ENCODE measurements around the gene NEDD8. TPM values are rescaled to one million over a fixed set of nuclear protein-coding genes. Genes with fewer than 3 reads are reported as not detected.

The NEDD8 gene
- 414 to 527 TPM (median 420 TPM) in 5 replicates for total RNA-seq (2022; extraction: Qiagen RNA extraction)

DNA sequence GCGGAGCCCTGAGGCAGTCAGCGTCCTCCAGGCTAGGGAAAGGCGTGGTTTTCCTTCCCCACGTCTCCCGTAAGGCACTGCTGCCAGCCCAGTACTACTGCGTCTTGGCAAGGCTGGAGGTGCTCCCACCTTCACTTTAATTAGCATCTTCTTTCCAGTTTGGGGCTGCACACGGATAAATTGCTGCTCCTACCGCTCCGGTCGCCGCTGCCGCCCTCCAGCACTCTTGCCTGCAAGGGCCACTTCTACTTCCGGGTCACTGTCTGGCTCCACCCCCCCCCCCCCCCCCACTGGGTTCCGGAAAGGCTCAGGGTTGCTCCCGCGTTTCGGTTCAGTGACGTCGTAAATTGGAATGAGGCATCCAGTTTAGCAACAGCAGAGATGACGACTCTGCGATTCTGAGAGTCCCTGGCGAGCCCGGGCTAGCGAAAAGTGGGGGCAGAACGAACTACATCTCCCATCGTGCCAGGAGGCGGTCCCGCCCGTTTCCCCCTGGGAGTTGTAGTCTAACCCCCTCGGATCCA is at the start of gene NEDD8:
TSS of gene NEDD8 (minus strand) at position 247 of the 524 bp plus-strand sequence. CDS start at position 147, 100 bp downstream.

DNA sequence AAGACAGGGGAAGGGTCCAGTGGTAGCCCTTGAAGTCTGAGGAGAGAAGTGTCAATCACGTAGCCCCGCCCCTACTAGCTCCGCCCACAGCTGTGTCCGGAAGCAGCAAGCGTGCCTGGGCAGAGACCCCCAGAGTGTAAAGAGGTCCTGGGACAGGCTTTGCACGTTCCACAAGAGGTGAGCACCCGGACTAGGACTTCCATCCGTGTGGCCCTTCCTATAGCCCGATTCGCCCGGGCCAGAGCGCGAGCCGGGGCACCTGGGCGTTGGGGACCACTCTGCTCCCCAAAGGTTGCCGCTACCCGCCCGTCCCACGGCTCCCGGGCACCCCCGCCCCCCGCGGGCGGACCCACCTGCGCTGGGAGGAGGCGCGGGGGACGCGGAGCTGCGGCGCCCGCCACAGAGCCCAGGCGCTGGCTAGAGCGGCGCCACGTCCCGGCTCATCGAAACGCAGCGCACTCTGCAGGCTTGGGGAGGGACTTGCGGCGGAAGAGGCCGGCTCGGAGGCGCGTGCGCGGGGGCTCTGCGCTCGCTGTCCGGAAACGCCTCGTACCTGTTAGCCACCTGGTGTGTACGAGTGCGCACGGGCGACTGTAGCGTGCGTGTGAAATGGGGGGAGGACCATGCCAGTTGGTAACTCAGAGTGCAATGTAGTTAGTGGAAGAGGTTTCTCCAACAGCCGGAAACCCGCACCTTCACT is 39.1 kb upstream of the NEDD8 start, which contains the start of gene RABGGTA:
TSS of gene RABGGTA (minus strand) at position 464 of the 700 bp plus-strand sequence. CDS start 482 bp downstream, outside the sequence.

DNA sequence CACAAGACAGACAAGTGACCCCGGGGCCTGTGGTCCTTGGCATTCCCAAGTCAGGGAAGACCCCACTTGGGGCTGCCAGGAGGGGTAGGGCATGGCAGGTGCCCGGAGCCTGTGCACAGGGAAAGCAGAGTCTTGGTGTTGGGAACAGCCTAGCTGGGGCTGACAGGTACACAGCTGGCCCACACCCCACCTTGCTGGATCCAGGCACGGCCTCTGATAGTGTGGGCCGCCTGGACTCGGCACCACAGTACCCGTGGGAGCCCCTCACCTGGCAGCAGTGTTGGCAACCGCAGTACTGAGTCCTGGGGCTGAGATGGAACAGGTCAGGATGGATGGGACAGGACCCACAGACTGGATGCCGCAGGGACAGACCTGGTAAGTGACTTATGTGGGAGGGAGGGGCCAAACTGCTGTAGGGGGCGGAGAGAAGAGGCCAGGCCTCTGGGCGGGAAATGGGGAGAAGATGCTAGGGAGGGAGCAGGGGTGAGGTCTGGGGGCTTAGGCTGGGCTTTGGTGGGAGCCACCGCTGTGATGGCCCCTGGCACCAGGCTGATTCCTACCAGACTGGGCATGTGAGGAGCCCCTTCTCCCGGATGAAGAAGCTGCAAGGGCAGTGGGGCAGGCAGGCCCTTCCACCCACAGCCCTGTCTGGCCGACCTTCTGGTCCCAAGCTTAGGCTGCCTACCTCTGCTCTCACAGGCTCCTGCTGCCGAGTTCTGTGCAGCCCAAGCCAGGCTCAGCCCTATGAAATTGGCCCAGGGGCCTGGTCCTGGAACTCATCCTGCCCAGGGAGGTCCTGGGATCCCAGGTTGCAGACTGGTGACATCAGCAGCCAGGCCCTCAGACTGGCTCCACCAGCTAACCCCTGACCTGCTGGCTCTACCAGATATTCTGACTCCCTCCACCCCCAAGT is 30.9 kb upstream of the NEDD8 start, which contains the start of gene TGM1:
TSS of gene TGM1 (minus strand) at position 357 of the 913 bp plus-strand sequence. CDS start 825 bp downstream, outside the sequence.

DNA sequence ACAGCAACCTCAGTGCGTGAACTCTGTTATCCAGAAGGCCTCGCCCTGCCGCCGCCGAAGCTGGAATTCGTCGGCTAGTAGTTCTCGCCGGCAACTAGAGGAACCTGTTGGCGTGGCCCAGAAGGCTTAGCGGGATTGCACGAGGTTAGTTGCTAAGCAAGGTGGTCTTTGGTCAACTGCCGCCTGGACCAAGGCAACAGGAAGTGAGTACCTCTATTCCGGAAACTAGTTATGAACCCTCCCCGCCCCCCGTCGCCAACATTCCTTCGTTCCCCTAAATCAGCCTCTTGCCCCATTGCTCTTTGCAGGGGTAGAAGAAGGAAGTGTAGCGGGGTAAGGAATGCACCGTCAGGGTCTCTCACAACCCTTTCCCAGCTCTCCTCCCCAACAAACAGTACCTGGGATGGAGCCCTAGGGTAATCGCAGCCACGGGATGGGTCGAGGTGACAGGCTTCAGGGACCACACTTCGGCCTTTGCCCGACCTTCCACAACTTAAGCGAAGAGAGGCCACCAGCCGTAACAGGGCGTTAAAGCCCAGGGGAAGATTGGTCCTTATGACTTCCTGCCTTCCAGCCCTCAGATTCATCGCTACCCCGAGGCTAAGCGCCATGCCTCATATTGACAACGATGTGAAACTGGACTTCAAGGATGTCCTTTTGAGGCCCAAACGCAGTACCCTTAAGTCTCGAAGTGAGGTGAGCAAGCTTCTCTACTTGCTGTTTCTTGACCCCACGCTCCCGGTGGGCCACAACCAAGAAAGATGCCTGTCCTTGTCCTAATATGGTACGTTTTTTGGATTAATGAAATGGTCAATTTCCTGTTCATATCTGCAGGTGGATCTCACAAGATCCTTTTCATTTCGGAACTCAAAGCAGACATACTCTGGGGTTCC is 724 bp upstream of the NEDD8 start, which contains the start of gene GMPR2:
TSS of gene GMPR2 (plus strand) at position 285 of the 893 bp plus-strand sequence. CDS start at position 610, 325 bp downstream.

DNA sequence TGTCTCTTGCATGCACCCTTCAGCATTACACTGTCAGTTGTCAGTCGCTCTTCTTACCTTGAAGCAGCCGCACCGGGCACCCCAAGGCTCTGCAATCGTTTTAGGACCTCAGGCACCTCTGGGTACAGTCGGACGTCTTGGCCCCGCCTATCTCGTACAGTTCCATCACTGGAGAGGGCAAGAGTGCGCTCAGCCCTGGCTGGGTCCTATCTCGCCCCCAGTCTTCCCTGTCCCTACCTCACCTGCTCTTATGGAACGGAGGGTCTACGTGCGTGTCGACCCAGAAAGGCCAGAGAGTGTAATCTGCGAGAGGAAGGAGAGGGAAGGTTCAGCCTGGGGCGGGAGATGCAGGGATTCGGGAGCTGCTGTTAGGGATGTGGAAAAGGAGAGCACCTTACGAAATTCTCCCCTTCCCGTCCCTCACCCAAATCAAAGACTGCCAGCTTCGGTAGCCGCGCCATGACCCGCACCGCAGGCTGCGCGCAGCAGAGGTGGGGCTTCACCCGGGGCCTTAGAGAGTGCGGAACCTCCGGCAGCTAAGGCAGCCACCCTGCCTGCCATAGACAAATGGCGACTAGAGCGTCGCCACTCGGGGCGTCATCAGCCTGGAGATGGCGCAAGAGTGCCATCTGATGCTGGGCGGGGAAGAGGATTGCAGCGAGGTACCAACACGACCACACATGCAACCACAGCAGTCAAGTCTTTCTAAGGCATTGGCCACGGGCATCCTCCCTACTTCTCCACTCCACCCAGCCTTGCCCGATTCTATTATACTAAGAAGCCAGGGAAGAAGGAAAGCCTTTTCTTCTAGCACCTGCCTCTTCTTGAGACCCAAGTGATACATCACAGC is 16.4 kb downstream of the NEDD8 start, which contains the start of gene MDP1:
TSS of gene MDP1 (minus strand) at position 572 of the 850 bp plus-strand sequence. CDS start at position 461, 111 bp downstream.

DNA sequence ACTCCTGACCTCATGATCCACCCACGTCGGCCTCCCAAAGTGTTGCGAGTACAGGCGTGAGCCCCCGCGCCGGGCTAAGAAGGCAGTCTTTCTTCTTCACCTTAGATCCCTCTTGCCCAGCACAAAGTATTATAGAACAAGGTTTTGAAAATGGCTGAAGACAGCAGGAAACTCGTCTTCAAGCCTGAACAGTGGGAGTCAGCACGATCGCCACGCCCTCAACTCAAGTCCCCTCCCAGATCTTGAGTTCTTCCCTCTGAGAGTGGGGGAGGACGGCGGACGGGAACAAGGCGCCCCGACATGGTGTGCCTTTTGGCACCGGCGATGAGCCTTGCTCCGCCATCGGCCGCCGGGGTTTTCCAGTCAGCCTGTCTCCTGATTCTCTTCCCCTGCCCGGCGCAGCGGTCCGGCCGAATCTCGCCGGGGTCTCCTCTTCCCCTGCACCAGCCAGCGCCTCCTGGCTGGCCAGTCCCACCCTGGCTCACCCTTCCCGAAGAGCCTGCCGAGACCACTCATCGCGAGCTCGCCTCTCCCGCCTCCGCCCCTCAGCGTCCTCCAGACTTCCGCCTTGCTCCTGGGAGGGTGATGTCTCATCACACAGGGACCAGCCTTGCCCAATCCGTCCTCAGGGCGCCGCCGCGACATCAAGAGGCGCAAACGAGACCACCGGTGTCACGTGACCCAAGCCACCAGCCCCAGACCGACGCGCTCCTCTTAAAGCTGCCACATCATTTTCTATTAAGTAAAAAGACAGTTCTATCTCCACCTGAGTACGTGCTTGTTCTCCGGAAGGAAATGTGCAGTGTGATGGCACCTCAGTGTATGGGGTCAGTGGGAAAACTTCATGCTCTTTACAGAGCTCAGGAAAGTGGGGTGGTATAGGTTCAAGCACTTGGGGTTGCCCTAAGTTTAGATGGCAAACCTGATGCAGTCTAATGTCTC is 19.0 kb downstream of the NEDD8 start, which contains the start of gene CHMP4A:
TSS of gene CHMP4A (minus strand) at position 565 of the 942 bp plus-strand sequence. CDS start at position 516, 49 bp downstream.

DNA sequence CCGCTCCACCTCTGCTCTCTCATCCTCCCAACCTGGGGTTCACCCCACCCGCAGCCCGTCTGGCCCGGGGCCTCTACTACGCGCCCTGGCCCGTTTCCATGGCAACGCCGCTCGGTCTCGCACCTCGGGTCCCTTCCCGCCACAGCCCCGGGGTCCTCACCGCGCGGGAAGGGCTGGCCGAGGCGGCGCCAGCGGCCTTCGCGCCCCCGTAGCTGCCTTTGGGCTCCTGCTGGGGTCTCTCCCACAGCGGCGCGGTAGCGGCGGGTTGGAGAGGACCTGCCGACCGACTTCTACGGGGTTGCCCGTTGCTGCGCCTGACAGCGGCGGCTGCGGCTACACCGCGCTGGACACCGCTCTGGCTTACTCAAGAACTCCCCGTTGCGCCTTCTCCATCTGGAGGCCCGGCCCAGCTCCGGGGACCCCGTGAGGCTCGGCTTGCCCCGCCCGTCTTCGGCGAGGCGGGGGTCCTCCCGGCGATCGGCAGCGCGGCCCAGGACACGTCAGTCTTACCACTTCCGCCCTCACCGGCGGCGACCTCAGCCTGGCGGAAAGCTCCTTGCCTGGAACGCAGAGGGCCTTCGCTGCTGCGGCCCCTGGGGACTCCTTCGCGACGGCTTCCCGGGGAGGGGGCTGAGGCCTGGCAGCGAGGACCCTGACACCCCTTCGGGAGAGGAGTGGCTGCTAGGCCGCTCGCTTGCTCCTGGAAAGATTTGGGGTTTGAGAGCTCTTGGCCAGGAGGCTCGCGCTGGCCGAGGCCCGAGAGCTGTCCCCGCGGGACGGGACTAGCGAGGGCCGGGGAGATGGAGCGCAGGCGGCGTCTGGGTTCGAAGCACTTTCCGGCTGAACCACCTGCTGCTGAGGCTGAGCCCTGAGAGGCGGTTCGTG is 36.7 kb downstream of the NEDD8 start, which contains the start of gene TM9SF1:
TSS of gene TM9SF1 (minus strand) at position 256 of the 885 bp plus-strand sequence. CDS start 422 bp downstream, outside the sequence.

DNA sequence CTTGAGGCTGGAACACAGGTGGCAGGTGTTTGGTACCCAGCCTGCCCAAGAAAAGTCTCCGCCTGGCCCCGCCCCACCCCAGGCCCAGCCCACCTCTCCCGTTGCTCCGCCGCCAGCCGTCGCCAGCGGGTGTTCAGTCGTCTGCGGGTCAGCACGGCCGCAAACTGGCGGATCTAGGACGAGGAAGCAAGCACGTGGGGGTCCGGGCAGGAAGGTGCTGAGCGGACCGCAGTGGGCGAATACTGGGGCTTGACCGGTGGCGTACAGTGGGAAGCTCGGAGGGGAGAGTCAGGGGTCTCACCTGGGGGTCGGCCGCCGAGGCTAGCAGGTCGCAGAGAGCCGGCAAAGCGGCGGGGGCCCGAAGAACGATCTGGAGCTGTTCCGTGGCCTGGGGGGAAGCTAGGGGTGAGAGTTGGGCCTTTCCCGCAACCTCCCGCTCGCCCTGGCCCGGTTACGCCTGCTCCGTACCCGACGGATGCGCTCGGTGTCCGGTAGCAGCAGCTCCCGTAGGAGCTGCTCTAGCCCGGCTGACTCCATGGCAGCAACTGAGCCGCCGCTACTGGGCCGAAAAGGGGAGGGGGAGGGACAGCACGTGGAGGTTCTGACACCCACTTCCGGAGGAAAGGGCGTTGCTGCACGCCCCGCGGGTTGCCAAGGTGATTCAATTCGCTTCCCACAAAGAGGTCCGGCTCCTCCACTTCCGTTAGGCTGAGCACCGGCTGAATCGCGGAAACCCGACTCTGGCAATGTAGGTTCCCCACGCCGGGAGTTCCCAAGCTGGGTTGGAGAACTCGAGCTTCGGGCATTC is 43.7 kb downstream of the NEDD8 start, which contains the start of gene IPO4:
TSS of gene IPO4 (minus strand) at position 566 of the 808 bp plus-strand sequence. CDS start at position 537, 29 bp downstream.

DNA sequence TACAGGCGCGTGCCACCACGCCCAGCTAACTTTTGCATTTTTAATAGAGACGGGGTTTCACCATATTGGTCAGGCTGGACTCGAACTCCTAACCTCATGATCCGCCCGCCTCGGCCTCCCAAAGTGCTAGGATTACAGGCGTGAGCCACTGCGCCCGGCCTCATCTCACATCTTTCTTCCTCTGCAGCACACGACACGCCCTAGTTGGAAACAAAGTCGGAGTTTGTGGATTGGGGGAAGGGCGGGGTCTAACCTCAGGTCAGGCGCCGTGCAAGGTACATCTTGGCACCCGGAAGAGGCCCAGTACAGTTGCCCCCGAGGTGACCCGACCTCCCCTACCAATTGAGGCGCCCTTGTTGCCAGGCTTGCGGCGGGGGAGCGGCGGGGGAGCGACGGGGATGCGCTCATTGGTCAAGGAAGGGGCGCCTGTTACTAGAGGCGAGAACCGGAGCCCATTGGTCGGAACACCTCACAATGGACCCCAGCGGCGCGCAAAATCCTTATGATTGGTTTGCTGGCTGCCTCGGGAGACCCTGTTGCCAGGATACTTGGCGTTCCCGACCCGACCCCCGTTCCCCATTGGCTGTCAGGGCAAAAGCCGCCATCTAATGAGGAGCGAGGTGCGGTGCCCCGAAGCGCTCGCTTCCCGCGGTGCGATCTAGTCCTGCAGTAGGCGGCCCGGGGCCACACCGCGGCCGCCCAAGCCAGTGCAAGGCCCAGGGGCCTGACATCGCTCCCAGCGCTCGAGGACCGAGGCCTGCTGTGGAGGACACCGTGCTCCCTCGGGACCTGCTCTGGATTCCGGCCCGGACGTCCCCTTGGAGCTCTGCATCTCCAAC is 60.5 kb downstream of the NEDD8 start, which contains the start of gene REC8:
TSS of gene REC8 (plus strand) at position 659 of the 839 bp plus-strand sequence. CDS start 473 bp downstream, outside the sequence.

Other genes with a start within 250 kb of the NEDD8 start
- 21.1 to 36.7 TPM (median 31.9 TPM) in 5 replicates for gene DHRS4L2, start 243.4 kb downstream of the NEDD8 start, total RNA-seq (2022; extraction: Qiagen RNA extraction)
- gene CARMIL3, start 180.4 kb downstream of the NEDD8 start, total RNA-seq (2022; extraction: Qiagen RNA extraction) = 0.29 to 0.86 TPM (median 0.53 TPM) in 5 replicates
- 0.06 to 0.34 TPM (median 0.13 TPM) in 5 replicates for gene CPNE6, start 160.8 kb downstream of the NEDD8 start, total RNA-seq (2022; extraction: Qiagen RNA extraction)
- 15.7 to 23.6 TPM (median 21.3 TPM) in 5 replicates for gene PCK2, start 138.1 kb downstream of the NEDD8 start, total RNA-seq (2022; extraction: Qiagen RNA extraction)
- 21.0 to 23.9 TPM (median 22.6 TPM) in 5 replicates for gene DCAF11, start 117.6 kb downstream of the NEDD8 start, total RNA-seq (2022; extraction: Qiagen RNA extraction)
- gene NRL, start 117.4 kb downstream of the NEDD8 start, total RNA-seq (2022; extraction: Qiagen RNA extraction) = 0.60 to 1.2 TPM (median 0.86 TPM) in 5 replicates
- 0.09 to 0.16 TPM (median 0.14 TPM) in 3 of 5 replicates, not detected in the others for gene FITM1, start 101.7 kb downstream of the NEDD8 start, total RNA-seq (2022; extraction: Qiagen RNA extraction)
- 138 to 176 TPM (median 145 TPM) in 5 replicates for gene PSME1, start 96.2 kb downstream of the NEDD8 start, total RNA-seq (2022; extraction: Qiagen RNA extraction)
- gene EMC9, start 90.8 kb downstream of the NEDD8 start, total RNA-seq (2022; extraction: Qiagen RNA extraction) = 47.5 to 52.9 TPM (median 49.0 TPM) in 5 replicates
- gene PSME2, start 85.8 kb downstream of the NEDD8 start, total RNA-seq (2022; extraction: Qiagen RNA extraction) = 137 to 183 TPM (median 150 TPM) in 5 replicates
- 22.5 to 40.0 TPM (median 36.1 TPM) in 5 replicates for gene RNF31, start 84.9 kb downstream of the NEDD8 start, total RNA-seq (2022; extraction: Qiagen RNA extraction)
- gene IRF9, start 71.1 kb downstream of the NEDD8 start, total RNA-seq (2022; extraction: Qiagen RNA extraction) = 15.8 to 20.8 TPM (median 16.9 TPM) in 5 replicates
- gene REC8, start 60.3 kb downstream of the NEDD8 start, total RNA-seq (2022; extraction: Qiagen RNA extraction) = 2.7 to 6.1 TPM (median 3.4 TPM) in 5 replicates
- 68.8 to 105 TPM (median 97.4 TPM) in 5 replicates for gene IPO4, start 43.6 kb downstream of the NEDD8 start, total RNA-seq (2022; extraction: Qiagen RNA extraction)
- 58.4 to 67.4 TPM (median 65.1 TPM) in 5 replicates for gene TM9SF1, start 36.9 kb downstream of the NEDD8 start, total RNA-seq (2022; extraction: Qiagen RNA extraction)
- not detected in 5 replicates for gene TSSK4, start 26.7 kb downstream of the NEDD8 start, total RNA-seq (2022; extraction: Qiagen RNA extraction)
- 81.0 to 115 TPM (median 82.9 TPM) in 5 replicates for gene CHMP4A, start 18.9 kb downstream of the NEDD8 start, total RNA-seq (2022; extraction: Qiagen RNA extraction)
- gene MDP1, start 16.3 kb downstream of the NEDD8 start, total RNA-seq (2022; extraction: Qiagen RNA extraction) = 23.3 to 28.2 TPM (median 26.8 TPM) in 5 replicates
- 52.0 to 70.3 TPM (median 55.1 TPM) in 5 replicates for gene GMPR2, start 562 bp upstream of the NEDD8 start, total RNA-seq (2022; extraction: Qiagen RNA extraction)
- gene TINF2, start 10.3 kb upstream of the NEDD8 start, total RNA-seq (2022; extraction: Qiagen RNA extraction) = 30.5 to 38.0 TPM (median 34.9 TPM) in 5 replicates
- 0.82 to 1.4 TPM (median 1.1 TPM) in 5 replicates for gene TGM1, start 30.8 kb upstream of the NEDD8 start, total RNA-seq (2022; extraction: Qiagen RNA extraction)
- gene RABGGTA, start 39.2 kb upstream of the NEDD8 start, total RNA-seq (2022; extraction: Qiagen RNA extraction) = 13.5 to 15.8 TPM (median 14.7 TPM) in 5 replicates
- gene DHRS1, start 67.4 kb upstream of the NEDD8 start, total RNA-seq (2022; extraction: Qiagen RNA extraction) = 9.3 to 12.6 TPM (median 11.1 TPM) in 5 replicates
- 12.5 to 17.2 TPM (median 17.2 TPM) in 5 replicates for gene NOP9, start 67.5 kb upstream of the NEDD8 start, total RNA-seq (2022; extraction: Qiagen RNA extraction)
- 0.12 to 0.32 TPM (median 0.14 TPM) in 4 of 5 replicates, not detected in the other for gene CIDEB, start 75.6 kb upstream of the NEDD8 start, total RNA-seq (2022; extraction: Qiagen RNA extraction)
- 1.3 to 5.0 TPM (median 3.6 TPM) in 5 replicates for gene LTB4R2, start 77.8 kb upstream of the NEDD8 start, total RNA-seq (2022; extraction: Qiagen RNA extraction)
- 2.7 to 6.5 TPM (median 4.3 TPM) in 5 replicates for gene LTB4R, start 79.1 kb upstream of the NEDD8 start, total RNA-seq (2022; extraction: Qiagen RNA extraction)
- 0.08 TPM in 1 of 5 replicates, not detected in the others for gene ADCY4, start 102.7 kb upstream of the NEDD8 start, total RNA-seq (2022; extraction: Qiagen RNA extraction)
- gene RIPK3, start 107.6 kb upstream of the NEDD8 start, total RNA-seq (2022; extraction: Qiagen RNA extraction) = 0.09 TPM in 1 of 5 replicates, not detected in the others
- gene NFATC4, start 135.8 kb upstream of the NEDD8 start, total RNA-seq (2022; extraction: Qiagen RNA extraction) = 0.09 to 0.28 TPM (median 0.15 TPM) in 5 replicates
- 0.30 to 0.58 TPM (median 0.49 TPM) in 5 replicates for gene NYNRIN, start 166.6 kb upstream of the NEDD8 start, total RNA-seq (2022; extraction: Qiagen RNA extraction)
- gene CBLN3, start 197.3 kb upstream of the NEDD8 start, total RNA-seq (2022; extraction: Qiagen RNA extraction) = 0.84 to 1.3 TPM (median 1.0 TPM) in 5 replicates
- 21.0 to 29.0 TPM (median 26.8 TPM) in 5 replicates for gene KHNYN, start 197.6 kb upstream of the NEDD8 start, total RNA-seq (2022; extraction: Qiagen RNA extraction)
- gene SDR39U1, start 210.4 kb upstream of the NEDD8 start, total RNA-seq (2022; extraction: Qiagen RNA extraction) = 37.6 to 50.9 TPM (median 44.9 TPM) in 5 replicates

All from A549 treated with dexamethasone at 1 μM for 4 hours (cell line).